ENCODE measurements around the gene TRIM43B.
A peak's percentile ranks its signal among the peaks of the same experiment; 100 is the strongest.
"Not testable (repeated sequence)": the region's sequence is repeated elsewhere in the genome, so short reads cannot be mapped to it uniquely, and the experiment has no call there.

The TRIM43B gene

DNA sequence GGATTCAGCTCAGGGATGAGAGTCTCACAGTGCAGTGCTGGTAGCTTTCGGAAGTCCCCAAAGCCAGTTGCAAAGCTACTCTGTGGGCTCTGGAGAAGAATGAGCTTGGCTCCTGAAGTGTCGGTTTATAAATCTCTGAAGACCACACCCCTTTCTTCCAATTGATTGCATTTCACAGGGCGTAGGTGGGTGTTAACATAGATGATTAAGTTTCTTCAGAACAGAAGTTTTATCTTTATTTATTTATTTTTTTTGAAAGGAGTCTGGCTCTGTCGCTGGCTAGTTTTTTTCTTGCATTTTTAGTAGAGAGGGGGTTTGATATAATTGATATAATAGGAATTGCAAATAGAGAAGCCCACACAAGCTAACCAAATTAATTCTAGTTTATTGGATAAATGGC is at the start of gene TRIM43B:
Gene TRIM43B, minus strand, starts transcription at position 101 of the 400 bp plus-strand sequence. CDS start 2,040 bp downstream, outside the sequence.
- not testable (repeated sequence) for DNase-seq

- DNase-seq = peak in 1 of 14 donors; percentile 68
Measured at GRCh38 chr2:95531254-95531771, 46.8 kb upstream of the TRIM43B start.

GRCh38 chr2:95530734-95531133 is 46.2 kb upstream of the TRIM43B start:
- peak in 1 of 14 donors; percentile 40 for DNase-seq

- DNase-seq = peak in 13 of 14 donors; percentile 15 to 88 (median 71)
Measured at GRCh38 chr2:95526360-95527341, 42.1 kb upstream of the TRIM43B start.

DNA sequence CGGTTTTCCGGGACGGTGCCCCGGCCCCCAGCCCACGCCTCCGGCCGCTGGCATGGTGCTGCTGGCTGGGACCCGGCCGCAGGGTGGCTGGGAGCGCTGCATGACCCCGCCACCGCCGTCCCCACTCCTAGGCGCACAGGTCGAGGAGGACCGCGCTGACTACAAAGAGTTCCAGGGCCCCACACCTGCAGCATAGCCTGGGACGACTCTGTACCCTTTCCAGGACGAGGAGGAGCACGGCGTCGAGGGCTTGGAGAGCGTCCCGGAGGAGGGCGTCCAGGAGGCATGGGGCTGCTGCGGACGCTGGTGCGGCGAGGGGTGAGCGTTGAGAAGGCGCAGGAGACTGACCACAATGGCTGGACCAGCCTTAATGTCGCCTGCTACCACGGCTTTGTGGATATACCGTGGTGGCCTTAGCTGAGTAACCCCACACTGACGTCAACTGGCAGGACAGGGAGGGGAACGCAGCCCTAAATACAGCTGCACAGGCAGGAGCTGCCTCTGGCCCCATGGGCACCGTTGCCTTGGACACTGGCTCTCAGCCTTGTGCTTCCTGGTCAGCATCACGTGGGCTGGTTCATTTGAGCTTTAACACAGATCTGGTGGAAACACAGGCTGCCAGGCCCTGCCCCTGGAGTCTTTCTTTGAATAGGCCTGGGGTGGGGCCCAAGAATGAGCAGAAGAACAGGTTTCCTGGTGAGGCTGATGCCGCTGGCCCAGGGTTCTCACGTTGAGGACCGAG is 40.9 kb upstream of the TRIM43B start:
- DNase-seq = peak in 9 of 14 donors; percentile 6 to 78 (median 38)

GRCh38 chr2:95524195-95524594 is 39.6 kb upstream of the TRIM43B start:
- no peak for DNase-seq

DNA sequence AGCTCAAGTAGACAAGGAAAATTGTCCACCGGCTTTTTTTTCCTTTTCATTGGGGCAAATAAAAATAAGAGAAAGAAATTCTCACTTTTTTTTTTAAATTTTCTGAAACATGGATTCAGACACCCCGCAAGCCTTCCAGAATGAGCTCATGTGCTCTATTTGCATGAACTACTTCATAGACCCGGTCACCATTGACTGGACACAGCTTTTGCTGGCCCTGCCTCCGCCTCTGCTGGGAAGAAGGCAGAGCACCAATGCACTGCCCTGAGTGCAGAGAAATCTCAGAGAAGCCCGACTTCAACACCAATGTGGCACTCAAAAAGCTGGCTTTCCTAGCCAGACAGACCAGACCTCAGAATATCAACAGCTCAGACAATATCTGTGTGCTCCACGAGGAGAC is 30.2 kb upstream of the TRIM43B start:
- DNase-seq = no peak

- not testable (repeated sequence) for DNase-seq
Measured at GRCh38 chr2:95514226-95514625, 29.7 kb upstream of the TRIM43B start.

- no peak for DNase-seq
Measured at GRCh38 chr2:95509408-95509807, 24.9 kb upstream of the TRIM43B start.

DNA sequence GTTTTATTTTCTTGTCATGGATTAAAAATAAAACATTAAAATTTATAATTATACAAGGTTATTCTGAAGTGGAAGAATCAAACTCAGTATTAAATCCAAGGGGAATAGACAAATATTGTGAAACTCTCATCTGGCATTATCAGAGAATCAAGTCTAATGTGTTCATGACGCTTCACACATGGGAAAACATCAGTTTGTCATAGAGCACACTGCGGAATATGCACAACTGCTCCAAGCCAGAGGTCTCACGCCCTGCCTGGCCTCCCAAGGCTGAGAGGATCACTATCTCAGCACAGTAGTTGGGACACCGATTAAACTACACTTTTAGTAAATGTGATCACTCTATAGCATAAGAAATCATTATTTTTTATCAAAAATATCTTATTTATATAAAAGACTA is 20.7 kb upstream of the TRIM43B start:
- DNase-seq = no peak

DNA sequence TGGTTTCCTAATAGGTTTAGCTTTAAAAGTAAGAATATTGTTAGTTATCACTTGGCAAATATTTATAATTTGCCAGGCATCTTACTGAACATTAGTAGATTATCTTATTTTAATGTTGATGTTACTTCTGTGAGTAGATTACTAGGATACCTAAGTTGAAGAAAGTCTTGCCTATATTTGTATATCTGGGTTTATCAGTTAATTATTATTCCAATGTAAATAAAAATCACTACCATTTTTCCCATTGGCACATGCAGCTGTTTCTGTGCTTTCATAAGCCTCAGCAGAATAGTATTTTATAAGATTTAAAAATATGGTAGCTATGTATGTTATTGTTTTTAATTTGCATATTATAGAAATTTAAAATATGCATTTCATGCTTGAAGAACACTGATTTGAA is 16.3 kb upstream of the TRIM43B start:
- DNase-seq = no peak

DNA sequence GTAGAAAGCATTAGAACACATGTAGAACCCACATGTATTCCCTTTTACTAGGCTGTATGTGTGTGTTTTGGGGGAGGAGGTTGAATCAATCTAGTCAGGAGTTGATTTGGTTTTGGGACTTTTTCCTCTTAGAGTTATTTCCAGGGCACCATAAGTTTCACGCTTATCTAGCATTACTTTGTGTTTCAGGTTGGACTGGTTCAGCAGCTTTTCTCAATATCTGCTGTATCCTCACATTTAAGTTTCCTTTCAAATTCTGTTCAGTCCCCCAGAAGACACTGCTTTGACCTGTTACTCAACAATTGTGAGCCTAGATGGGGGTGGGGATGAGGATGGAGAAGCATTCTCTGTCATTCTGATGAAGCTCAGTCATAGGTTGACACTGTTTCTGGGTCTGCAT is 7.5 kb upstream of the TRIM43B start:
- not testable (repeated sequence) for DNase-seq

GRCh38 chr2:95475025-95475424 is 9.5 kb downstream of the TRIM43B start:
- not testable (repeated sequence) for DNase-seq

DNA sequence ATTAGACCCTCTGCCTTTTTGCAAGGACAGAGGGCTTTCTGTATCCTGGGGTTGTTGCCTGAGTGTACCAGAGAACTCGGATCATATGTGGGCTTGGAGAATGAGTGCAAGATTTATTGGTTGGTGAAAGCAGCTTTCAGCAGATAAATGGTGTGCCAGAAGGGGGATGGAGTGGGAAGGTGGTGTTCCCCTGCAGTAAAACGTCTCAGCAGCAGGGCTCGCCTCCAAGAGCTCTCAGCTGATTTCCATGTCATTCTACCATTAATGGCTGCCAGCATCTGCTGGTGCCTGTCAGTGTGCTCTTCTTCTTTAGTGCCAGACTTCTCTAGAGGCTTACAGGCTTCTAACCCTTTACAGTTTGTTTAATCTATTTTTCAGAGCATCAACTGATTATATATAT is 16.6 kb downstream of the TRIM43B start:
- not testable (repeated sequence) for DNase-seq

DNA sequence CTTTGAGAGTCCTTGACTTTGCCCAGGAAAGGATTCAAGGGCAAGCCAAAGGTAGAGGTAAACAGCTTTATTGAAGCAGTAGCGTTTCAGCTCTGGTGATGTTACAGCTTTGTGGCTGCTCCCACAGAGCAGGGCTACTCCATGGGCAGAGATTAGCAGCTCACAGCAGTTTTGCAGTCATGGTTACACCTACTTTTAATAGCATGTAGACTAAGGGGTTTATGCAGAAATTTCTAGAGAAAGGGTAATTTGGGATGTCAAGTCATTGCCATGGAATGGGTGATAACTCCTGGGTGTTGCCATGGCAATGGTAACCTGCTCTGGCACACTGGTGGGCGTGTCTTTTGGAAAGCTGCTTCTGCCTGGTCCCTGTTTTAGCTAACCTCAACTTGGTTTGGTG is 18.0 kb downstream of the TRIM43B start:
- DNase-seq = not testable (repeated sequence)

GRCh38 chr2:95463292-95463691 is 21.3 kb downstream of the TRIM43B start:
- not testable (repeated sequence) for DNase-seq

DNA sequence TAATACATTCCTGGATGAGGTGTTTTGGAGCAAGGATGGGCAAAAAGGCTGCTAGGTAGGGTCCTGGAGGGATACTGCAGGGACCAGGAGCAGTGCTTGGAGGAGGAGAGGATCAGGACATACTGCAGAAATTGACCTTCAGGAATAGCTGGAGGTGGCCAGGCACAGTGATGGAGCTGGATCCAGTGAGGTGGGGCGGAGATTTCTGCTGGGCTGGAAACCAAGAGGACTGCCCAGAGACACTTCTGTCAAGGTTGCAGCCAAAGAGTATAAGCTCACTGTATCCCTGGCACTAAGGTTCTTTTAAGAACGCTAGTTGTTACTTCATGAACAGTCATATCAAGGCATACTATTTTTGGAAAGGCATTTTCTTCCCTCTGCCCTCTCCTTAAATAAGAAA is 39.2 kb downstream of the TRIM43B start:
- not testable (repeated sequence) for DNase-seq

- not testable (repeated sequence) for DNase-seq
Measured at GRCh38 chr2:95442474-95443099, 42.0 kb downstream of the TRIM43B start.

GRCh38 chr2:95435872-95436209 is 48.7 kb downstream of the TRIM43B start:
- DNase-seq = not testable (repeated sequence)

GRCh38 chr2:95435162-95435871 is 49.2 kb downstream of the TRIM43B start:
- not testable (repeated sequence) for DNase-seq

GRCh38 chr2:95434507-95435076 is 50.0 kb downstream of the TRIM43B start:
- DNase-seq = not testable (repeated sequence)

Data from C1 segment of cervical spinal cord (tissue), 14 donors.